PC-9 (cell line): Measurements from ENCODE around the gene ENO1.

ENCODE experiments used
- CTCF ChIP-seq: fragments of 200-600 bp; sonication (generic); conservative IDR thresholded peaks from 2 replicates; pipeline ENCODE4 v1.6.1; 2017; ENCODE audit warnings: mixed run types, antibody characterized with exemption, mild to moderate bottlenecking, moderate library complexity
- EZH2 ChIP-seq: fragments of 200-600 bp; sonication (generic); IDR thresholded peaks from 2 replicates; pipeline ENCODE4 v1.8.0; 2017; ENCODE audit warnings: antibody characterized with exemption, low read depth

- TF ChIP-seq EZH2 (no peak), CTCF (no peak)
Measured at GRCh38 chr1:8866792-8867415, 11.6 kb downstream of the ENO1 start.
